ENCODE data around the gene REEP5. TPM values are rescaled to one million over a fixed set of nuclear protein-coding genes. Genes with fewer than 3 reads are reported as not detected.
A peak's percentile ranks its signal among the peaks of the same experiment; 100 is the strongest.
"Not testable (repeated sequence)": the region's sequence is repeated elsewhere in the genome, so short reads cannot be mapped to it uniquely, and the experiment has no call there.

Gene REEP5
- total RNA-seq, 1 donor from 2014 or later = 145 TPM

DNA sequence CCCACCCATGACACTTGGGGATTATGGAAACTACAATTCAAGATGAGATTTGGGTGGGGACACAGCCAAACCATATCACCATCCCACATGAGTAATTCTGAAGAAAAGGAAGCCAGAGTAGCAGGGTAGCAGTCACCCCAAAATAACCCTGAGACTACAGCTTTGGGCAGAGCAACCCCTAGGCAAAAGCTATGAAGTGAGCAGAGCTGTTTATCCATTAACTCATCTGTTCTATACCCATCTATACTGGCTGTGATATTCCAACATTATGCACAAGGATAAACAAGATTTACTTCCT is 12.3 kb upstream of the REEP5 start:
- no peak for ATAC-seq

DNA sequence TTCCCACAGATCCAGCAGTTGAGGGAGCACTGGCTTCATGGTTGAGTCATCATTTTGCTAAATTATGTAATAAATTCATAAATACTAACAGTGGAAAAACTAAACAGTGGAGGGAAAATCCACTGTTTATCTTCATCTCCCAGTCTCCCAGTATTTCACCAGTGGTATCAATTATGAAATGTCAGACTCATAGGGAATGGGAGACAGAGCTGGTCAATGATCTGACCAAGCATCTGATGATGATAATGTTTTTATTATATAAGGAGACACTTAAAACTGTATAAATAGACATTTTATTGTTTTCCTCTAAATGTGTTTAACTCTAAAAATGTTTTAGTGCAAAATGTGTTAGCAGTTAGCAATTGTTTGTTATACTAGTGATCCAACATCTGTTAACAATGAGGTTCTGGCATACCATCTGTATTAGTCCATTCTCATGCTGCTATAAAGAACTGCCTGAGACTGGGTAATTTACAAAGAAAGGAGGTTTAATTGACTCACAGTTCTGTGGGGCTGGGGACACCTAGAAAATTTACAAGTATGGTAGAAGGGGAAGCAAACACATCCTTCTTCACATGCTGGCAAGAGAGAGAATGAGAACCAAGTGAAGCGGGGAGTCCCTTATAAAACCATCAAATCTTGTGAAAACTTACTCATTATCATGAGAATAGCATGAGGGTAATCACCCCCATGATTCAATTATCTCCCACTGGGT is 11.8 kb upstream of the REEP5 start:
- intact Hi-C loops (cut with micrococcal nuclease) = no loop called here
- ATAC-seq (no peak), DNase-seq (no peak)

More for the DNA sequence above, 12.3 kb upstream of the REEP5 start:
- no peak for DNase-seq
- intact Hi-C loops (cut with micrococcal nuclease) = no loop called here

DNA sequence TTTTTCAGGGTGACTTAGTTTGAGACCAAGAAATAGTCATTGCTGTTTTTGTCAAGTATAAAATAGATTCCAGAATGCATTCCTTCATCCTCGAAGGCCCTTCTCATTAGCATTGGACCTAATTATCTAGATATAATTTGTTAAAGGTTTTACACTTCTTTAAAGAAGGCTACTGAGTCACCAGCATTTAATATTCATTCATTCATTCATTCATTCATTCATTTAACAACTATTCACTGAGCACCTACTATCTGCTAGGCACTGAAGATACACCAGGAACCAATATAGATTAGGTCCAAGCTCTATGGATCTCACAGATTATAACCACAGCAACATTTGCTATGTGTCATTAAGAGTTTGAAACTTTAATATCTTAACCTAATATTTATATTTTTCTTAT is 11.1 kb upstream of the REEP5 start:
- ATAC-seq (no peak), DNase-seq (no peak)
- intact Hi-C loops (cut with micrococcal nuclease) = no loop called here

DNA sequence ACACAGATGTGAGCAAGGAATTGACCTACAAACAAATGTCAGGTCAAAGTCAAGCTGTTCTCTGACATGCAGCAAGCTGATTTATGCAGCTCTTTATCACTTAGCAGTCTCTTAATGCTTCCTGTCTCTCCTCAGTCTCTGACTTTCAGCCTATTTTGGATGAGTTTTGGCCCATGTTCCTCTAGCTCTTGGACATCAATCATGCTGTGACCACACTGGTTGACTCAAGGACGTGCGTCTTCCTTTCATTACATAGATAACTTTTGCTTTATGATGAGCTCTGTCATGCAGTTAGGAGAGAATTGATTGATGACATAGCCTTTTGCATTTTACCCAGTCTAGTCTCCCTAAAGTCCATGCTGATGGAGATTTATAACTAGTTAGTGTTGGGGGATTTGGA is 9.4 kb upstream of the REEP5 start:
- intact Hi-C loops (cut with micrococcal nuclease) = no loop called here
- DNase-seq = no peak
- ATAC-seq = peak; percentile 68

DNA sequence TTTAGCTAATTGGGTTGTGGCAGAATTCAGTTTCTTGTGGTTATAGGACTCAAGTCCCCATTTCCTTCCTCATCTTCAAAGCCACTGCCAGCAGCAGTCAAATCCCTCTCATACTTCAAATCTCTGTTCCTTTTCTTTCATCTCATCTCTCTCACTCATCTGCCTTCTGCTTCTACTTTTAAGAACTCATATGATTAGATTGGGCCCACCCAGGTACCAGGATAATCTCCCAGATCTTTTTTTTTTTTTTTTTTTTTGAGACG is 8.0 kb upstream of the REEP5 start:
- ATAC-seq (peak; percentile 22), DNase-seq (no peak)
- intact Hi-C loops (cut with micrococcal nuclease) = no loop called here

DNA sequence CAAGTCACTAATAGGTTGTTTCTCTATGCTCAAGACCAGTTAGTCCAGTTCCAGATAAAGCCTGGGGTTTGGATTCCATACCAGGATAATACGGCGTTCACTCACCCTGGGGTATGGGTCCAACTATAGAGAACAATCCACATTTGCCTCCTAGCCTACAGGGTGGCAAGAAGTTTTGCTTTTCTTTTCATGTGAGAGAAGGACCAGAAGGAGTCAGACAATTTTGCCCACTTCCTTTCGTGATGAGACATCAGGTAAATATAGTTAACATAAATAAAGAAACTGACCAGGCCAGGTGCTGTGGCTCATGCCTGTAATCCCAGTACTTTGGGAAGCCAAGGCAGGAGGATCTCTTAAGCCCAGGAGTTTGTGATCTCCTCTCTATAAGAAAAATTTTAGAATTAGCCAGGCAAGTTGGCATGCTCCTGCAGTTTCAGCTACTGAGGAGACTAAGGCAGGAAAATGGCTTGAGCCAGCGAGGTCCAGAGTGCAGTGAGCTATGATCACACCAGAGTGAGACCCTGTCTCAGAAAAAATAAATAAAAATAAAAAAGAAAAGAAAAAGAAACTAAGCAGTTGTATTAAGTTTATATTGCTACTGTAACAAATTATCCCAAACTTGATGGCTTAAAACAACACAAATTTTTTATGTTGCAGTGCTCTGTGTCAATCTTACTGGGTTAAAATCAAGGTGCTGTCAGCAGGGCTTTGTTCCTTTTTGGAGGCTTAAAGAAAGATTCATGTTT is 7.5 kb upstream of the REEP5 start:
- ATAC-seq (no peak), DNase-seq (no peak)
- intact Hi-C loops (cut with micrococcal nuclease) = no loop called here

DNA sequence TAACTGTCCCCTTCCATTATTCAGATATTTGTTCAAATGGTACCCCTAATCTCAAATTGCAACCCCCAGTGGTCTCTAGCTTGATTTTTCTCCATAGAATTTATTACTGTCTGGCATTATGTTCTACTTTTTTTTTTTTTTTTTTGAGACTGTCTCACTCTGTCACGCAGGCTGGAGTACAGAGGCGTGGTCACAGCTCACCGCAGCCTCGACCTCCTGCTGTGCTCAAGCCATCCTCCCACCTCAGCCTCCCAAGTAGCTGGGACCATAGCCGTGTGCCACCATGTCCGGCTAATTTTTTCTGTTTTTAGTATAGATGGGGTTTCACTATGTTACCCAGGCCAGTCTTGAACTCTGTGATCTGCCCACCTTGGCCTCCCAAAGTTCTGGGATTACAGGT is 2.0 kb upstream of the REEP5 start:
- ATAC-seq = no peak
- no peak for DNase-seq
- intact Hi-C loops (cut with micrococcal nuclease) = no loop called here

DNA sequence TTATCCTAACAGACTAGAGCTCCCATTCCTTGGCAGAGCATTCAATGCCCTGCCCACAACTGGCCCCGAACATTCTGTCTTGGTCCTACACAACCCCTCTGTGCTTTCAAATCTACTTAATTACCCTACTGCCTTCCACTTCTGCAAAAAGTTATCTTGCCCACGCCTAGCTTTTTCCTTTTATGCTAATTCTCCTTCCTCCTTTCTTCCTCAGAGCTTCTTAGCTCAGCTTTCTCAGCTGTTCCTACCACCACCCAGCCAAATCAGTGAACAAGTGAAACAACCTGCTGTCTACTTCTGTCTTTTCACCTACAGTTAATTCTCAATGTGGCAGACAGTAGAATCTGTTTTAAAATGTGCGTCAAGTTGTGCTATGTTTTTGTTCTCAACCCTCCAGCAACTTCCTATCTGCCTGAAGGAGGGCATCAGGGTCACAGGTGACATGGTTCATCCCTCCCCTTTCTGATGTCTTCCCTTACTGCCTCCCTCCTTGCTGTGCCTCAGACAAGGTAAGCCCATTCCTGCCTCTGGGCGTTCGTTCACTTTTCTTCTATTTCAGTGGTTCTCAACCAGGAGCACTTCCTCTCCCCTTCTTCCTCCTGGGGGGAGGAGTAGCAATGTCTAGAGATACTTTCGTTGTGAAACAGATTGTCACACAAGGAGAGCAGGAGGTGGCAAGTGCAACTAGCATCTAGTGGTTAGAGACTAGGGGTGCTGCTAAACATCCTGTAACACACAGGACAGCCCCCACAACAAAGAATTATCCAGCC is 1.3 kb upstream of the REEP5 start:
- intact Hi-C loops (cut with micrococcal nuclease) = no loop called here
- DNase-seq (no peak), ATAC-seq (no peak)

DNA sequence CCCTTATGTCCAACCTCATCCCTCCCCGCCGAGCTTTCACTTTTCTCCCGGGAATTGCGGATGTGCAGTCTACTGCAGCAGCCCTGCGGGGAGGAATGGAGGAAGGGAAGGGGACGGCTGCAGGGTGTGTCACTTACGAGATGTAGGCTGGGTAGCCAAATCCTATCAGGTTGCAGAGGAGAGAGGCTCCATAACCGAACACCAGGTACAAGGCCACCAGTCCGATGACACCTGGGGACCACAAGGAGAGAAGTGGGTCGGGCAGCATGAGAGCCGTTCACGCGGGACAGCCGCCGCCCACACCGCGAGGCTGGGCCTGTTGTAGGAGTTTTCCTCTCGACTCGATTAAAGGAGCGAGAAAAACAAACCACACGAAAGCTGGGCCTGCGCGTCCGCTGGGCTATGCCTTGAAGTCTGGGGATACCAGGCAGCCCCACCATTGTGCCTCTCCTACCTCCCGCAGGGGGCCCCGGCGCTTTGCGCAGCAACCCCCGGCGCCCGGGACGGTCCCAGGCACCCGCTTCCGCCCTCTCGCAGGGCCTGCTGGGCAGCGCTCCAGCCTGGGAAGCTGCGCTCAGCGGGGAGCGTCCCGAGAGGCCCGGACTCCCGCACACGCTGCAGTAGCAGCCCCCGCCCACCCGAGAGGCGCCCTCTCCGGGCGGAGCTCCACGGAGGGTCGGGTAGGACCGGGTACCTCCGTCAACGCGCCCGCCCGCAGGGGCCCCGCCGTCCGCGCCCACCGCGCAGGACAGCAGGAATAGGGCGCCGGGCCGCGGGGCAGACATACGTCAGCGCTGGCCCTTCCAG is 798 bp downstream of the REEP5 start:
- peak; percentile 88 for DNase-seq
- ATAC-seq = peak; percentile 87
- intact Hi-C loops (cut with micrococcal nuclease) = no loop called here

DNA sequence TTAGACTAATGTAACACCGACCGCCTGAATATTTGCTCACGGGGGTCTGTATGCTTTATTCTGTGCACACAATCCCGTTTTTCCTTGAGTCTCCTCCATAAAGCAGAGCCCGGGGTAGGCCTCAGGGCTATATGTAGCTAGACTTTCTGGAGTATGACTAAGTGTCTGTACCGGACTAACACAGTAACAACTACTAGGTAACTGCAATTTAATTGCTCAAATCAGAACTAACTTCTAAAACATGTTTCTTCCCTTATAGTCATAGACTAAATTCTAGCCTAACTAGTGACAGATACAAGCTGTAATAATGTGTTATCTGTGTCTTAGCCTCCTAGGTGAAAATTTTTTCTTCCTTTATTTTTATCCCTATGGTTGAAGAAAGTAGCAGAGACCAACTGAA is 2.1 kb downstream of the REEP5 start:
- ATAC-seq = no peak
- no peak for DNase-seq
- intact Hi-C loops (cut with micrococcal nuclease) = no loop called here

DNA sequence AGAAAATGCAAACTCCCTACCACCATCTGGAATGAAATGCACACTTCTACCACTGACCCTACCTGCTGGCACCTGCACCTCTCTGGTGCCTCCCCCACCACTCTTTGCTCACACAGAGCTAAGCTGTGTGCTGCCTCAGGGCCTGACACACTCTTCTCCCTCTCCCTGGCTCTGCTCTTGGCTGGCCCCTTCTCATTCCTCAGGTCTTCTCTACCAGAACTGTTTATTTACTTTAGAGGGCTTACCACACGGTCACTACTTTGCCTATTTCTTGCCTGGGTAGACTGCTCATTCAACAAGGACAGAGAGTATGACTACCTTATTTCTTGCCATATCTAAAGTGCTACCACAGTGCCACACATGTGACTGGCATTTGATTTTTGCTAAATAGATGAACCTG is 3.3 kb downstream of the REEP5 start:
- intact Hi-C loops (cut with micrococcal nuclease) = no loop called here
- DNase-seq = no peak
- ATAC-seq = no peak

DNA sequence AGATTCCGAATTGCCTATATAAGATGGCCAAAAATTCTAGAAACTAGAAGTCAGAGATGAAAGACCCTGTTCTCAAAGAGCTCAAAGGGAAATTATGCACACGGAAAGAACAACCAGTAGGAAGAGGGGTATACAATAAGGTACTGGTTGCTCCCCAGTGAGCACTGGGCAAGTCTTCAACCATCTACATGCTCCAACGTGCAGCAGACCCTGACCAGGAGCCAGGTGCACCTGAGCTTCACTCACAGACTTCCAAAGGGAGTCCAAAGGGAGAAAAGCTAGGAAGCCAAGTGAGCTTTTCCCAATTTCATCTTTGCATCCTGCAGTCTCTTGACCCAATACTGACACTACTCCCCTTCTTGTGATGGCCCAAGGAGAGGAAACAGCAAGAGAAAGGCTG is 3.9 kb downstream of the REEP5 start:
- DNase-seq = no peak
- intact Hi-C loops (cut with micrococcal nuclease) = no loop called here

DNA sequence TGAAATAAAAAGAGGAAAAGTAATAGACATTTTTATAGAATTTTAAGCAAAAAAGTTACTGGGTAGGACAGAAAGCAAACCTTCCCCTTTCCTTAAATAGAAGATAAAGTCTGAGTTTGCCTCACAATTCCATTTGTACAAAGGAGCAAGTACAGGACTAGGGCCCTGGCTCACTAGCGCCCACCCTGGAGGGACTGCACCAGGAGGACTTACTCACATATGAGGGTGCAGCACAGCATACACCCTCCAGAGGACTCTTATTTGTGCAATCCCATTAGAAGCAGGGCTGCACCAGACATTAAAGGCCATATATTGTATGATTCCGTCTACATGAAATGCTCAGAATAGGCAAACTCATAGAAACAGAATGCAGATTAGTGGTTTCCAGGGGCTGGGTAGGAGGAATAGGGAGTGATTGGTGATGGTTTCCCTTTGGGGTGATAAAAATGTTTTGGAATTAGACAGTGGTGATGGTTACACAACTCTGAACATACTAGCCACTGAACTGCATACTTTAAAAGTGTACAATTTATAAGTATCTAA is 4.5 kb downstream of the REEP5 start:
- no peak for DNase-seq
- no peak for ATAC-seq
- intact Hi-C loops (cut with micrococcal nuclease) = no loop called here

More for the DNA sequence above, 3.9 kb downstream of the REEP5 start:
- ATAC-seq = no peak

DNA sequence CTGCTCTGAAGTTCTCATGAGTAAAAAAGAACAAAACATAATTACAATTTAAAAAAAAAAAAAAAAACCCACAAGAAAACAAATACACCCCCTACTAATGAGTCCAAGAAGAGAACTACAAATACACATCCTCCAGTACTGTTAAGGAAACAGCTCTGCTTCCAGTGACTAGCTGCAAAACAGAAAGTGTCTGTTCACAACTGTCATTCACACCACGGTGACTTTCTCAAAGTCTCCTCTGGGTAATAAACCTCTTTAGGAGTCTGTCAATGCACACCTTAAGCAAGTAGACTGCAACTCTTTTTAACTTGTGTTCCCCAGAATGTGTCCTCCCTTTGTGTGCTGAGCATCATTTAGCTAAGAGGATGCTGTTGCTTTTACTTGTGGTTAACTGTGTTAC is 6.2 kb downstream of the REEP5 start:
- no peak for DNase-seq
- ATAC-seq = peak; percentile 12
- intact Hi-C loops (cut with micrococcal nuclease) = no loop called here

DNA sequence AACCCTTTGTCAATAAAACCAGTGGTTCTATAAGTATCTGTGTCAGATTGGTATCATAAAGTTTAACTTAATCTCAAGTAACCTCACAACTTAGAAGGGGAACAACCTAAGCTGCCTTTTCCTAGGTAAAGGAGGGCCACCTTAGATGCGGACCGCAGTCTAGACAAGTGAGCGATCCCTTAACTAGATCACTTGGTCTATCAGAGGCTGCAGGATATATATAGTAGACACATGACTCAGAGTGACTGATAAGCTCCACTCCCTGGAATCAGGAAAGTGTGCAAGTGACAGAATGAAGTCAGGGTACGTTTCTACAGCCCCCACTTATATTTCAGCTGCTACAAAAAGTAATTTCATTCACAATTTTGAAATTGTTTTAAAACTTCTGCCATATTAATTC is 7.4 kb downstream of the REEP5 start:
- intact Hi-C loops (cut with micrococcal nuclease) = no loop called here
- peak; percentile 63 for ATAC-seq
- DNase-seq = no peak

DNA sequence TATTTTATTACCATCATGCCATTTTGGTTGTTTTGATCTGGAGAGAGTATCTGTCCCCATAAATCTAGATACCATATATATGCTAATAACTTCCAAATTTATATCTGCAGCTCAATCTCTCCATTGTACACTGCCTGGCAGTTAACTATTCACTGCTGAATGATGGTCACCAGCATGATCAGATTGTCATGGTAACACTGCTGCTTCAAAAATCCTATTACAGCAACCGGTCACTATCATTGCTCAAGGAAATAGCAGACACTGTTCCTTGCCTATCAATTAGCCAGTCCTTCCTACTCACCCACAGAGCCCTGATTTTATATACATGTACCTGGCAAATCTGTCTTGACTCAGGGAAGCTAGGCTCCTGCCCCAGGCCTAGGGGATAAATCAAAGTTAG is 11.5 kb downstream of the REEP5 start:
- no peak for ATAC-seq
- intact Hi-C loops (cut with micrococcal nuclease) = no loop called here
- no peak for DNase-seq

DNA sequence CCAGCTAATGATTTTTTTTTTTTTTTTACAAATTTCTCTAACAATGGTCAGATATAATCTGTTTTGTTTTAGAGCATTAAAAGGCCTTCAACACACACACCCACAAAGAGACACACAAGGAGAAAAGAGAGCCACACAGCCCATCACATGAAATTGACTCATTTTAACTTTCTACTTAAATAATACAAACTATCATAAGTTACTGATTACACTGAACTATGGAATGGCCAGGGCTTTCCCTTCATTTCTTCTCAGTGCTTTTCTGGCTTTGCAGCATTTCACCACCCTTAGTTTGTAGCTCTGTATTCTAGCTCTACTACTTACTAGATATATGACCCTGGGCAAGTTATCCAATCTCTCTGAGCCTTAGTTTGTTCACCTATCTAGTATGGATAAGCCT is 13.2 kb downstream of the REEP5 start:
- intact Hi-C loops (cut with micrococcal nuclease) = no loop called here
- no peak for ATAC-seq
- DNase-seq = no peak

DNA sequence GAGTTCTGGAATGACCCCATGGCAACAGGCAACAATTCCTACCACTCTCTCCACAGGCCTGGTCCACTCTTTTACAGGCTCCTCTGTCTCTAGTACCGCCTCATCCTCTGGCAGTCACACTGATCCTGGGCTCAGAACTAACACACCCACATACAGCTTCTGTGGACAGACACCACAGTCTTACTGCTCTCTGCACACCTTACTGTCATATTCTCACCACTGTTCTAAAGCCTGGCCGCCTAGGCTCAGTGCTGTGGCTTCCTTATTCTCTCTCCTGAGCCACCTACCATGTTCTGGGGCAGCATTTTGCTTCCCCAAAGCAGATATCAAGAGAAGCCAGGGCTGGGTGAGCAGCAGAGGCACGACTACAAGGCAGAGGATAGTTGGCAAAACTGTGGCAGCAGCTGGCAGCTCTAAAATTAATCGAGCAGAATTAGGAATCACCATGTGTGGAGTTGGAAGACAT is 14.8 kb downstream of the REEP5 start:
- no peak for DNase-seq
- ATAC-seq = peak; percentile 76
- intact Hi-C loops (cut with micrococcal nuclease) = no loop called here

DNA sequence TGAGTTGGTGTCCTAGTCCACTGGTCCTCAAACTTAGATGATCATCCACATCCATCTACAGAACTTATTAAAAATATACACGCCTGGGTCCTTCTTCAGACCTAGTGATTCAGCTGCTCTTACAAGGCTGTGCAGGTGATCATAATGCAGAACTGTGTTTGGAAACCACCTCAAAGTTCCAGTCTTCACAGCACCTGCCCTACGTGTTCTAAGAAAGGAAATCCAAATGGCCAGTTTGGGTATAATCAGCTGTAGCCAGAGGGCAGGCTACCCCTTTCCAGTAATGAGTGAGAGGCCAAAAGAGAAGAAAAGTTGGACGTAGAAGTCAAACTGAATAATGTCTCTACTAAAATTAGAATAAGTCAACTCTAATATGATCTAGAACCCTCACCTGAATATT is 15.4 kb downstream of the REEP5 start:
- DNase-seq (no peak), ATAC-seq (peak; percentile 15)
- intact Hi-C loops (cut with micrococcal nuclease) = no loop called here

DNA sequence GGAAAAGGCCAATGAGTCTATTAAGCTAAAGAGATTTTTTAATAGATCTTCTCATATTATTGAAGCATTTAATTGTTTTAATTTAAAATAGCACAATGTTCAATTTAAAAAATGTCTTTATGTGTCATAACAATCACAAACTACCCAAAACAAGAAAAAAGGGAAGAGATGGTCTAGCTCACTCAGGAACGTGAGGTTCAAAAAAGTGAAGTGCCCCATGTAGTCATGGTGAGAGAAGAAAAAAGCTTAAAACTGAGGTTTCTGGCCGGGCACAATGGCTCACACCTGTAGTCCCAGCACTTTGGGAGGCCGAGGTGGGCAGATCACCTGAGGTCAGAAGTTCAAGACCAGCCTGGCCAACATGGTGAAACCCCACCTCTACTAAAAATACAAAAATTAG is 17.0 kb downstream of the REEP5 start:
- intact Hi-C loops (cut with micrococcal nuclease); DNase-seq; ATAC-seq: not testable (repeated sequence)
